Measurements from ENCODE around the gene SLF2.
"Not testable (repeated sequence)": the region's sequence is repeated elsewhere in the genome, so short reads cannot be mapped to it uniquely, and the experiment has no call there.

Gene SLF2

GRCh38 chr10:100878291-100878910 is 34.4 kb upstream of the SLF2 start:
- DNase-seq (ENCODE audit: low spot score) = peak; percentile 57

- no peak for DNase-seq (ENCODE audit: low spot score)
Measured at GRCh38 chr10:100879741-100880360, 32.9 kb upstream of the SLF2 start.

- no peak for DNase-seq (ENCODE audit: low spot score)
Measured at GRCh38 chr10:100881556-100882213, 31.1 kb upstream of the SLF2 start.

- no peak for DNase-seq (ENCODE audit: low spot score)
Measured at GRCh38 chr10:100882252-100882651, 30.5 kb upstream of the SLF2 start.

GRCh38 chr10:100882671-100883311 is 30.0 kb upstream of the SLF2 start:
- DNase-seq (ENCODE audit: low spot score) = no peak

GRCh38 chr10:100883312-100883821 is 29.4 kb upstream of the SLF2 start:
- DNase-seq (ENCODE audit: low spot score) = no peak

- DNase-seq (ENCODE audit: low spot score) = not testable (repeated sequence)
Measured at GRCh38 chr10:100885611-100886010, 27.2 kb upstream of the SLF2 start.

- DNase-seq (ENCODE audit: low spot score) = no peak
Measured at GRCh38 chr10:100886091-100886490, 26.7 kb upstream of the SLF2 start.

- no peak for DNase-seq (ENCODE audit: low spot score)
Measured at GRCh38 chr10:100886521-100886920, 26.2 kb upstream of the SLF2 start.

GRCh38 chr10:100886963-100887362 is 25.8 kb upstream of the SLF2 start:
- DNase-seq (ENCODE audit: low spot score) = no peak

GRCh38 chr10:100887761-100888296 is 24.9 kb upstream of the SLF2 start:
- DNase-seq (ENCODE audit: low spot score) = no peak

GRCh38 chr10:100888957-100889356 is 23.8 kb upstream of the SLF2 start:
- DNase-seq (ENCODE audit: low spot score) = no peak

GRCh38 chr10:100889546-100889945 is 23.2 kb upstream of the SLF2 start:
- DNase-seq (ENCODE audit: low spot score) = no peak

GRCh38 chr10:100890141-100890672 is 22.6 kb upstream of the SLF2 start:
- no peak for DNase-seq (ENCODE audit: low spot score)

GRCh38 chr10:100890673-100891317 is 22.0 kb upstream of the SLF2 start:
- DNase-seq (ENCODE audit: low spot score) = no peak

GRCh38 chr10:100894033-100894432 is 18.7 kb upstream of the SLF2 start:
- peak; percentile 33 for DNase-seq (ENCODE audit: low spot score)

GRCh38 chr10:100894589-100895294 is 18.0 kb upstream of the SLF2 start:
- DNase-seq (ENCODE audit: low spot score) = no peak

GRCh38 chr10:100895346-100895745 is 17.4 kb upstream of the SLF2 start:
- peak; percentile 19 for DNase-seq (ENCODE audit: low spot score)

GRCh38 chr10:100895896-100896295 is 16.9 kb upstream of the SLF2 start:
- DNase-seq (ENCODE audit: low spot score) = no peak

- no peak for DNase-seq (ENCODE audit: low spot score)
Measured at GRCh38 chr10:100896876-100897461, 15.8 kb upstream of the SLF2 start.

- no peak for DNase-seq (ENCODE audit: low spot score)
Measured at GRCh38 chr10:100897976-100898375, 14.8 kb upstream of the SLF2 start.

Data from LoVo (cell line).